ENCODE data around the gene PIGH.

DNA sequence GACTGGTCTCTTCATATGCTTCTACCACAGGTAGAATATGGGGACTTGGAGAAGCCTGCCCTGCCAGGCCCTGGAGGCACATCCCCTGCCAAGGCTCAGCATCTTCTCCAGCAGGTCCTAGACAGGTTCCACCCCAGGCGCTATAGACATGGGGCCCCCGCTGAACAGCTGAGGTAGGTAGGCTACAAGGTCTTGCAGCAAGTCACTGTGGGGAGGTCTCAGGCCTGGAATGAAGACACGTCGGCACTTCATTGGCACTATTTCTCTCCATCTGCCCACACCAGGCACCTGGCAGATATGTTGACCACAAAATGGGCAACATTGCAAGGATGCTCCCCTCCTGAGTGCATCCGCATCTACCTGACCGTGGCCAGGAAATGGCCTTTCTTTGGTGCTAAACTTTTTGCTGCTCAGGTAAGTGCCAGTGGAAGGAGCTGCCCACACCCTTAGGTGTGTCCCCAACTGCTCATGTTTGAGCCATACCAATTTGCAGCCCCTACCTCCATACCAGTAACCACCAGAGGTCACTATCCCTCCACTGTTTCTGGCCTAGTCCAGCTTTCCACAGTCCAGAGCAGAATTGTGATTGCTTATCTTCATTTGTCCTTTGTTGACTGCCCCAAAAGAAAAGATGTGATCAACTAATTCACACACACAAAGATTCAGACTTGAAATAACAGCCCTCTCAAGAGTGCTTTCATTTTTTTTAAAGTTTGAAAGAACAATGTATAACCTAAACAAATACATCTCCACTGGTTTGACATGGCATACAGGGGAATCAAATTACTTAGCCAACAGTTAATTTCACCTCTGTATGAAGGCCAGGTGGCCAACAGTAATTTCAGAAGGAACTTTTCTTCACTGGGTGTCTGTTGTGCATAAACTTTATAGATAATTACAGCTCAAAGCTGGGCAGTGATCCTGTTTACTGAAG is 16.1 kb downstream of the PIGH start:
- TF ChIP-seq SNAPC5 (CRISPR knock-in tag; IDR thresholded peaks at IDR 0.05; ENCODE audit: borderline replicate concordance) (no peak), TAF1 (CRISPR knock-in tag; IDR thresholded peaks at IDR 0.05) (no peak), BCL3 (CRISPR knock-in tag; IDR thresholded peaks at IDR 0.05) (no peak), NFATC3 (CRISPR knock-in tag; IDR thresholded peaks at IDR 0.05) (no peak), RXRA (CRISPR knock-in tag; IDR thresholded peaks at IDR 0.05) (no peak), SMARCC2 (IDR thresholded peaks at IDR 0.05) (no peak), ZNF776 (CRISPR knock-in tag; IDR thresholded peaks at IDR 0.05) (no peak), CAMTA2 (CRISPR knock-in tag; IDR thresholded peaks at IDR 0.05; ENCODE audit: borderline replicate concordance) (no peak)
- TF ChIP-seq, protein P1, sequence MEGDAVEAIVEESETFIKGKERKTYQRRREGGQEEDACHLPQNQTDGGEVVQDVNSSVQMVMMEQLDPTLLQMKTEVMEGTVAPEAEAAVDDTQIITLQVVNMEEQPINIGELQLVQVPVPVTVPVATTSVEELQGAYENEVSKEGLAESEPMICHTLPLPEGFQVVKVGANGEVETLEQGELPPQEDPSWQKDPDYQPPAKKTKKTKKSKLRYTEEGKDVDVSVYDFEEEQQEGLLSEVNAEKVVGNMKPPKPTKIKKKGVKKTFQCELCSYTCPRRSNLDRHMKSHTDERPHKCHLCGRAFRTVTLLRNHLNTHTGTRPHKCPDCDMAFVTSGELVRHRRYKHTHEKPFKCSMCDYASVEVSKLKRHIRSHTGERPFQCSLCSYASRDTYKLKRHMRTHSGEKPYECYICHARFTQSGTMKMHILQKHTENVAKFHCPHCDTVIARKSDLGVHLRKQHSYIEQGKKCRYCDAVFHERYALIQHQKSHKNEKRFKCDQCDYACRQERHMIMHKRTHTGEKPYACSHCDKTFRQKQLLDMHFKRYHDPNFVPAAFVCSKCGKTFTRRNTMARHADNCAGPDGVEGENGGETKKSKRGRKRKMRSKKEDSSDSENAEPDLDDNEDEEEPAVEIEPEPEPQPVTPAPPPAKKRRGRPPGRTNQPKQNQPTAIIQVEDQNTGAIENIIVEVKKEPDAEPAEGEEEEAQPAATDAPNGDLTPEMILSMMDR (CRISPR knock-in tag; IDR thresholded peaks at IDR 0.05): peak; percentile 88

All from HepG2 (cell line).